OCI-LY7 (cell line): ENCODE results near the gene SPACDR. TPM values are rescaled to one million over a fixed set of nuclear protein-coding genes. Genes with fewer than 3 reads are reported as not detected.

Experiments used
- Bru-seq: library from RNA; stranded (reverse); fragments of 400-500 nt; gene quantifications from one replicate; lab custom pipeline; 2021; lab: Mats Ljungman, UMichigan
- BruChase-seq, 2 experiments: library from RNA; stranded (reverse); fragments of 400-500 nt; gene quantifications; one replicate each; lab custom pipeline; 2021; lab: Mats Ljungman, UMichigan
- BruUV-seq: library from RNA; stranded (reverse); fragments of 400-500 nt; replicated peaks from 2 replicates; lab custom pipeline; 2021; lab: Mats Ljungman, UMichigan
- CTCF ChIA-PET: fragments of 300-600 bp; sonication (Branson Sonifier 250); formaldehyde crosslinking; loops from one replicate; lab custom pipeline; 2022; ENCODE audit warnings: antibody characterized with exemption; ENCODE audit not compliant: unreplicated experiment; lab: Charles Lee
- POLR2A ChIA-PET: fragments of 300-600 bp; sonication (Branson Sonifier 250); formaldehyde crosslinking; loops from one replicate; lab custom pipeline; 2022; ENCODE audit warnings: antibody characterized with exemption; lab: Charles Lee
- DNase-seq: peaks from one replicate; pipeline ENCODE4 v3.0.0-alpha.2; 2015; ENCODE audit warnings: low spot score
- H2AFZ ChIP-seq: fragments of 200-600 bp; sonication (generic), shearing (Covaris generic); 2 replicates; pipeline ENCODE4 v1.6.1; 2014; ENCODE audit warnings: mild to moderate bottlenecking, antibody characterized with exemption, low read length, moderate library complexity
- H3K27ac ChIP-seq: fragments of 200-600 bp; sonication (generic); 2 replicates; pipeline ENCODE4 v1.5.1; 2014; ENCODE audit warnings: mixed run types, low read depth, mild to moderate bottlenecking, moderate library complexity, low read length, inconsistent platforms; ENCODE audit not compliant: poor library complexity, severe bottlenecking
- H3K36me3 ChIP-seq: fragments of 200-600 bp; sonication (generic); 2 replicates; pipeline ENCODE4 v1.6.1; 2014; ENCODE audit warnings: mild to moderate bottlenecking, antibody characterized with exemption, low read length, moderate library complexity, mixed read lengths; ENCODE audit not compliant: insufficient read depth
- H3K4me1 ChIP-seq: fragments of 200-600 bp; sonication (generic); 2 replicates; pipeline ENCODE4 v1.5.1; 2014; ENCODE audit warnings: mild to moderate bottlenecking, low read length; ENCODE audit not compliant: insufficient read depth, poor library complexity, severe bottlenecking
- H3K4me2 ChIP-seq: fragments of 200-600 bp; sonication (generic); 2 replicates; pipeline ENCODE4 v1.6.1; 2014; ENCODE audit warnings: mild to moderate bottlenecking, low read length
- H3K4me3 ChIP-seq: fragments of 200-600 bp; sonication (generic); 2 replicates; pipeline ENCODE4 v1.5.1; 2014; ENCODE audit warnings: mild to moderate bottlenecking, low read depth, low read length; ENCODE audit not compliant: poor library complexity, severe bottlenecking
- H3K79me2 ChIP-seq: fragments of 200-600 bp; sonication (generic); 2 replicates; pipeline ENCODE4 v1.6.1; 2016; ENCODE audit warnings: low read depth, mild to moderate bottlenecking, low read length, moderate library complexity, mixed read lengths; ENCODE audit not compliant: insufficient read depth
- H3K9me2 ChIP-seq: fragments of 200-600 bp; sonication (generic); 2 replicates; pipeline ENCODE4 v1.6.1; 2016; ENCODE audit warnings: mild to moderate bottlenecking, low read length, mixed read lengths; ENCODE audit not compliant: insufficient read depth
- H3K9me3 ChIP-seq: fragments of 200-600 bp; sonication (generic); 2 replicates; pipeline ENCODE4 v1.6.1; 2014; ENCODE audit warnings: mild to moderate bottlenecking, mixed run types, low read length, mixed read lengths
- H4K20me1 ChIP-seq: fragments of 200-600 bp; sonication (generic); 2 replicates; pipeline ENCODE4 v1.6.1; 2014; ENCODE audit warnings: mild to moderate bottlenecking, antibody characterized with exemption, low read length, moderate library complexity, mixed read lengths; ENCODE audit not compliant: insufficient read depth
- CTCF ChIP-seq: fragments of 200-600 bp; sonication (generic); conservative IDR thresholded peaks from 2 replicates; pipeline ENCODE4 v1.5.1; 2014; ENCODE audit warnings: mild to moderate bottlenecking, antibody characterized with exemption, low read length, moderate library complexity, mixed read lengths
- EZH2phosphoT487 ChIP-seq: fragments of 200-600 bp; sonication (generic); IDR thresholded peaks from 2 replicates; pipeline ENCODE4 v1.6.1; 2018; ENCODE audit warnings: low read depth, borderline replicate concordance, mild to moderate bottlenecking, mixed run types, antibody characterized with exemption, low read length, moderate library complexity, mixed read lengths
- intact Hi-C: fragments of 100-400 bp; cut with micrococcal nuclease; formaldehyde crosslinking; loops from one replicate; pipeline ENCODE4 v1.10.0; 2022; ENCODE audit not compliant: unreplicated experiment
- long read RNA-seq: library from polyadenylated mRNA; stranded (forward); transcript quantifications from one replicate; pipeline ENCODE4 v2.0.0, GENCODE V29; 2022
- total RNA-seq, 2 experiments: library from RNA; depleted of rRNA in 1 of 2; stranded (reverse); fragments of >200 nt in 1 of 2; shearing (Covaris generic) in 1 of 2; gene quantifications; 2 replicates each; pipeline ENCODE4 v1.2.3, GENCODE V29; 2014 to 2022

SPACDR gene
- total RNA-seq (2014; rRNA removed; shearing (Covaris generic)) (0.54 and 1.6 TPM in 2 replicates), total RNA-seq (2022) (2.4 and 3.7 TPM in 2 replicates), Bru-seq, nascent RNA (percentile 40 among the genes with signal in this experiment), BruChase-seq, experiment 1, labeled RNA remaining after a 6-hour chase (percentile 51 among the genes with signal in this experiment), BruChase-seq, experiment 2, labeled RNA remaining after a 2-hour chase (percentile 48 among the genes with signal in this experiment)
- long read RNA-seq, partial matches to known transcripts: 0 of 2 reads
- long read RNA-seq, other reads (novel, unspliced or antisense): 2 of 2 reads

DNA sequence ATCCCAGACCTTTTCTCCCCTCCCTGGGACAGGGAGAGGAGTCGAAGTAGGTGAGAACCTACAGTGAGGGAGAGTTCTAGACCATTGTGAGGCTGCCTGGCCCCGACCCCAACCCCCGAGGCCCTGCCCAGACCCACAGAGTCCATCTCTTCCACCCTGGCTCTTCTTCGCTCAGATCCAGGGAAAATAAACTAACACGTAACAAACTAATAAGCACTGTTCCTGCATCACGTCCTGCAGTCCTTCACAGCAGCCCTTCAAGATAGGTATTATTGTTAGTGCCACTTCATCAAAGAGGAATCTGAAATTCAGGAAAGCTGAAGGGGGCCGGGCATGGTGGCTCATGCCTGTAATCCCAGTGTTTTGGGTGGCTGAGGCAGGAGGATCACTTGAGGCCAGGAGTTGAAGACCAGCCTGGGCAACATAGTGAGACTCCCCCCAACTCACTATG, at the start of gene SPACDR:
Gene SPACDR, minus strand, starts transcription at position 51 of the 451 bp plus-strand sequence. CDS start 235 bp downstream, outside the sequence.
- ChIA-PET CTCF (no interaction called here), POLR2A (interaction anchor here (0.6 kb wide), 2 partner anchors 31 to 110 kb away, joined by 3 read pairs; no protein-coding TSS in a partner anchor)
- Histone ChIP-seq H3K79me2 (no peaks in the 10 kb centered on the region), H3K36me3 (peaks cover 26% of the 10 kb centered on the region), H4K20me1 (no peaks in the 10 kb centered on the region), H3K9me2 (no peaks in the 10 kb centered on the region), H3K4me3 (no peak within 1 kb of the TSS), H2AFZ (no peak within 1 kb of the TSS), H3K4me1 (no peaks in the 10 kb centered on the region), H3K9me3 (no peaks in the 10 kb centered on the region), H3K4me2 (no peak within 1 kb of the TSS), H3K27ac (no peak within 1 kb of the TSS)
- BruUV-seq: no TSS peak
- no peak for DNase-seq
- TF ChIP-seq EZH2phosphoT487 (no peak), CTCF (no peak)
- intact Hi-C loops: no loop called here

- CTCF ChIA-PET: interaction anchor here (0.6 kb wide), 1 partner anchor 31 kb away, joined by 4 read pairs; no protein-coding TSS in a partner anchor
- H3K9me2 ChIP-seq: no peaks in the 10 kb centered on the region
- H3K36me3 ChIP-seq: no peaks in the 10 kb centered on the region
- DNase-seq: no peak
- no peak overlapping the region for H3K4me2 ChIP-seq
- no peak for TF ChIP-seq CTCF
- TF ChIP-seq EZH2phosphoT487: no peak
- no peak overlapping the region for H3K4me3 ChIP-seq
- no peaks in the 10 kb centered on the region for H4K20me1 ChIP-seq
- peak overlapping the region; percentile 44; the same call in 1 of the 2 replicates for H2AFZ ChIP-seq
- no peak overlapping the region for H3K27ac ChIP-seq
- peaks cover 30% of the 10 kb centered on the region for H3K4me1 ChIP-seq
- H3K79me2 ChIP-seq: no peaks in the 10 kb centered on the region
- POLR2A ChIA-PET: interaction anchor here (0.6 to 0.7 kb wide), 3 partner anchors 14 to 1009 kb away, joined by 3 to 4 read pairs (median 3); partner anchors contain the start of gene ZKSCAN5
- intact Hi-C loops: no loop called here
- no peaks in the 10 kb centered on the region for H3K9me3 ChIP-seq
- no TSS peak for BruUV-seq
These were observed 49.3 kb upstream of the SPACDR start for GRCh38 chr7:100513212-100513810.
